Stimulated activated CD4-positive, alpha-beta T cell treated with anti-CD3 and anti-CD28 coated beads, Interleukin-12 subunit alpha, Interleukin-12 subunit beta, amount 100 ng/mL, for 24 hours (primary cell): Measurements from ENCODE around the gene KIN.
"Not testable (repeated sequence)": the region's sequence is repeated elsewhere in the genome, so short reads cannot be mapped to it uniquely, and the experiment has no call there.

ENCODE experiments used
- DNase-seq, 2 experiments: peaks; one replicate each; pipeline ENCODE4 v3.0.0-alpha.2; 2020; ENCODE audit warnings: low read depth in 2 of 2

The KIN gene

GRCh38 chr10:7734821-7735220 is 53.0 kb downstream of the KIN start:
- no peak for DNase-seq

DNA sequence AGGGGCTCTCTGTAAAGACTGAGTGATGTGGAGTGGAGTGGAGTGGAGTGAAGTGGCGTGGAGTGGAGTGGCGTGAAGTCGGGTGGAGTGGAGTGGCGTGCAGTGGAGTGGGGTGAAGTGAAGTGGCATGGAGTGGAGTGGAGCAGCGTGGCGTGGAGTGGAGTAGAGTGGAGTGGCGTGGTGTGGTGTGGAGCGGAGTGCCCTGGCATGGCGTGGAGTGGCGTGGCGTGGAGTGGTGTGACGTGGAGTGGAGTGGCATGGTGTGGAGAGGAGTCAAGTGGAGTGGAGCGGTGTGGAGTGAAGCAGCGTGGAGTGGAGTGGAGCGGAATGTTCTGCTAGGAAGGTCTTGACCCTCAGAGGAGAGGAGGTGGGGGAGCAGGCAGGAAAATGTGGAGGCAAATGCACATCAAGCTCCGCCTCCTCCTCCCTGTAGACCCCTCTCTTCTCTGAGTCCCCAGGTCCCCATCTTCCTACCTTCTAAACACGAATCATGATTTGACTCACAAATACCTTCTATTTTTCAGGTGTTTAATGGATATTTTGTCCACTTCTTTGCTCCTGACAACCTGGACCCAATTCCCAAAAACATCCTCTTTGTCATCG is 64.8 kb downstream of the KIN start:
- no peak for DNase-seq

- no peak for DNase-seq
These were observed 67.3 kb downstream of the KIN start for GRCh38 chr10:7720478-7720877.

DNA sequence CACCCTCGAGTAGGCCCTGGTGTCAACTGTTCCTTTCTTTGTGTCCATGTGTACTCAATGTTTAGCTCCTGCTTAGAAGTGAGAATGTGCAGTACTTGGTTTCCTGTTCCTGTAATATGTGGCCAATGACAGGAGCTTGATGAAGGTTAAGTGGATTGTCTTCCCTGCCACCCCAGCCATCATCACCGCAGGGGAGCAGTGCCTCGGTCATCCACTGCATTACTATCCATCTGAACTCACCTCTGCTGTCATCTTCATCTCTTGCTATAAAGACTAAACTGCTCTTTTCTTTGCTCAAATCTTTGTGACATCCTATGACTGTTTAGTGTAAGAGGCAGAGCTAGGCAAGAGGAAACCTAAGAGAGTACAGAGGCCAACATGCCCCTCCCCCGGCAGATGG is 69.1 kb downstream of the KIN start:
- DNase-seq = no peak

DNA sequence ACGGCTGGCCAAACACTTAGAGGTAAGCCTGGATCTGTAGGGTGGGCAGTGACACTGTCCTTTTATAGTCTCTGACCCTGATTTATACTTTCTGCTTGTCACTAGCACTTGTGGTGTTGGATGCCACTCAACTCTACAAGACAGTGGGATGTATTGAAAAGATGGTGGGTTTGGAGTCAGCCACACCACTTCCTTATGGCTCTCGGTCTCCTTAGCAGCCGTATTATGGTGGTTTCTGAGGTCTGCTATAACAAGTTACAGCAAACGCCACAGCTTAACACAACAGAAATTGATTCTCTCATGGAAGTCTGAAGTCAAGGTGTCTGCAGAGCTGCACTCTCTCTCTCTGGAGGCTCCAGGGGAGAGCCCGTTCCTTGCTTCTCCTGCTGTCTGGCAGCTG is 70.0 kb downstream of the KIN start:
- DNase-seq = no peak

DNA sequence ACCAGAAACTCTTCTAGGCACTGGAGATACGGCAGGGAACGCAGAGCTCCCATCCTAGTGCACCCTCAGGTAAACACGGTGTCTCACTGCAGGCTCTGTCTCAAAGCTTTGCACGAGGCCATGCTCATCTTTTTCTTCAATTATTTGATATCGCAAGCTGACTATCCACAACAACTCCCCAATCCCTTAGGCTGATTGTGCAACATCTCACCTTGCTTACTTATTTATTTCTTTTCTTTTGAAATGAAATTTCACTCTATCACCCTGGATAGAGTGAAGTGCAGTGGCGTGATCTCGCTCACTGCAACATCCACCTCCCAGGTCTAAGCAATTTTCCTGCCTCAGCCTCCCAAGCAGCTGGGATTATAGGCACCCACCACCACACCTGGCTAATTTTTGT is 72.3 kb downstream of the KIN start:
- DNase-seq = no peak

DNA sequence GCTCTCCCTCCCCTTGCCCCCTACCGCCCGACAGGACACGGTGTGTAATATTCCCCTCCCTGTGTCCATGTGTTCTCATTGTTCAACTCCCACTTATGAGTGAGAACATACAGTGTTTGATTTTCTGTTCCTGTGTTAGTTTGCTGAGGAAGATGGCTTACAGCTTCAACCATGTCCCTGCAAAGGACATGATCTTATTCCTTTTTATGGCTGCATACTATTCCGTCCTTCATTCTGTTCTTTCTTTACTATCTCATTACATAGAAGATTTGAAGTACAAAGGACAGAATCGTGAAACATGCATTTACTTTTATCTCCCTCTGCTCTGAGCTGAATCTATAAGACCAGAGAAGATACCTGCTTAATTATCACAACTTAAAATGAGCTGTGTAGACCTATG is 76.7 kb downstream of the KIN start:
- not testable (repeated sequence) for DNase-seq

DNA sequence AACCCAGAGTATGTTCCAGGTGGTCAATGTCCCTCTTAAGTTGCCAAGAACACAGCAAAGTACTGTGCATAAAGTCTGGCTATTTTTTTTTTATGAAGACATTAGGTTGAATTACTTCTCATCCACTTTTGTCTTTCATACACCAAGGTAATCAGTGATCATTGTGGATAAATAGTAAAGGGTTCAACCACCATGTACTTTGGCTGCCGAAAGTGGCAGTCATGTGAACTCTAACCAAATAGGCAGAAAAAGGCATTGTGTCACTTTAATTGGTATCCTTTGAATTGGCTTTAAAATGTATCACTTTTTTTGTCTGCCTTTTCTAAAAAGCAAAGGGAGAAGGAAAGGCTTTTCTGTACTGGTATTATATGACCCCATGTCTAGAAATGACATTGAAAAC is 77.3 kb downstream of the KIN start:
- DNase-seq = no peak

DNA sequence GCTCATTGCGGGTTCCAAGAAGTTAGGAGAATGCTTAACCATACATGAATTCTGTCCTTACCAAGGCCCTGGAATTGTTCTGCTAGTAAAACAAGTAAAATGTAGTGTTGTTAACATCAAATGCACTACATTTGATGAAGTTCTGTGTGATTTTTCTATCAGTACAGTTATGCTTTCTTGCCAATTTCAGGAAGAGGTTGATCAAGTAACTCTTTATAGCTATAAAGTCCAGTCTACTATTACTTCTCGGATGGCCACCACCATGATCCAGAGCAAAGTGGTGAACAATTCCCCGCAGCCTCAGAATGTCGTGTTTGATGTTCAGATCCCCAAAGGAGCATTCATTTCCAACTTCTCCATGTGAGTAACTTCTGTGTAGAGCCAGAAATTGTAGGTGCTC is 79.0 kb downstream of the KIN start:
- DNase-seq = no peak

DNA sequence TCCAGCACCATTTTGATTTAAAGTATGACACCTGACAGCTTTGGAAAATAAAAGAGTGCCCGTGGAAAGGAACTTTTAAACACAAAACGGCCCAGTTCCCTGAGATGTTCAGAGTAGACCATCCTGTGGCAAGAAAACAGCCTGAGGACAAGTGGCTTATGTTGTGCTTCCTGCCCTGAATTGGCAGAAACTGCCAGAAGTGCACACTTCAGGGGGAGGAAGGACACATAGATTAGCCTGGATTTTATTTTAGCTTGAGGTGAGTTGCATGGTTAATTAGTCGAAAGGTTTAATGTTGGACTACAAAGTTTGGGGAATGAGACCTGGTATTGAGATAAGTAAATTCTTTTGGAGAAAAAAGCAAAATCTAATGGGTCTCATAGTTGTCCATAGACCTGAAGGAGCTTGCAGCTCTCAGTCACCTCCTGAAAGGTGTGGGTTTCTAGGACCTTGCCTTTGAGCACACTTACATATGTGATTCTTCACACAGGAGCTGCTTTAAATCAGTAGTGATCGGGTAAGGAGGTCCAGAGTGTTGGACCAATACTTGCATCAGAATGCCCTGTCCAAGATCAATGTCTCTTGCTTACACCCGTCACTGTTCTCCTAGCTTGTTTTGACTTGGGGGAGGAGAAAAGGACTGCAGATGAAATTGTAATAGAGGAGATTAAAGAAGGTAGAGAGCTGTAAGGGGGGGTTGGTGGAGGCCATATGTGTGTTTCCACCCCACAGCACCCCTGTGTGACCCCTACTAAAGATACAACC is 79.8 kb downstream of the KIN start:
- DNase-seq = no peak

- DNase-seq = no peak
These were observed 80.7 kb downstream of the KIN start for GRCh38 chr10:7707102-7707501.

- DNase-seq = no peak
These were observed 81.2 kb downstream of the KIN start for GRCh38 chr10:7706534-7707073.

GRCh38 chr10:7705341-7705740 is 82.5 kb downstream of the KIN start:
- DNase-seq = no peak

GRCh38 chr10:7704071-7705016 is 83.4 kb downstream of the KIN start:
- no peak for DNase-seq

DNA sequence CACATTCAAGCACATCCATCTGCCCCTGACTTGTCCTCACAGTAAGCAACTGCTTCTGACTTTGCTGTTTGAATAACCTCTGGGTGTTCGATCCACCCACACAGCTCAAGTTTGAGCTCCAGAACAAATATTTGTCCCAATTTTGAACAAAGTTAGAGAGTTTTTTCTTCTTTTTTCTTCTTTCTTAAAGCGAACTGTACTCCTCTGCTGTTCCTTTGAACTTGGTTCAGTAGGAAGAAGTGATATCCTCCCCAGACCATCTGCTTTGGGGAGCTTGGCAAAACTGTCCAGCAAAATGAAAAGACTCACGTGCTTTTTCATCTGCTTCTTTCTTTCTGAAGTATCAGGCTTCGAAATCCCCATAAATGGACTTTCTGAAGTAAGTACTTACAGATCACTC is 84.7 kb downstream of the KIN start, which contains the start of gene ITIH2:
TSS of gene ITIH2 (plus strand) at position 177 of the 400 bp plus-strand sequence. CDS start at position 296, 119 bp downstream.
- no peak for DNase-seq

GRCh38 chr10:7702288-7702812 is 85.4 kb downstream of the KIN start:
- no peak for DNase-seq

DNA sequence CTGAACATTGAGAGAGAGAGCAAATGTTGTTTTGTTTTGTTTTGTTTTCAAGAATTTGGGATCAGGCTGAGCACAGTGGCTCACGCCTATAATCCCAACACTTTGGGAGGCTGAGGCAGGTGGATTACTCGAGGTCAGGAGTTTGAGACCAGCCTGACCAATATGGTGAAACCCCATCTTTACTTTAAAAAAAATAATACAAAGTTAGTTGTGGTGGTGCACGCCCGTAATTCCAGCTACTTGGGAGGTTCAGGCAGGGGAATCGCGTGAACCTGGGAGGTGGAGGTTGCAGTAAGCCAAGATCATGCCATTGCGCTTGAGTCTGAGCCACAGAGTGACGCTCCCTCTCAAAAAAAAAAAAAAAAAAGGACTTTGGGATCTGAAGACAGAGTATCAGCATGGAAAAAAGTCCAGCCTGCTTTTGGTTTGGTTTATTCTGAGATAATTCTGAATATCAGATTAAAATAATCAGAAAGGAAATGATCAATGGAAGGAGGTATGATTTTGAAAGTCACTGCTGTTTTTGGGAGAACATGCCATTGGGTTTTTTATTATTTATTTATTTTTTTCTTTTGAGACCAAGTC is 86.5 kb downstream of the KIN start:
- no peak for DNase-seq
